DOHH2 (cell line): ENCODE measurements around the gene GRHPR.

Source experiments
- EZH2phosphoT487 ChIP-seq: fragments of 200-600 bp; sonication (generic); IDR thresholded peaks from 2 replicates; pipeline ENCODE4 v1.6.1; 2017; ENCODE audit warnings: borderline replicate concordance, mild to moderate bottlenecking, antibody characterized with exemption, low read length, moderate library complexity, mixed read lengths
- TF ChIP-seq, protein P1 (sequence below): fragments of 200-600 bp; sonication (generic); IDR thresholded peaks from one replicate; pipeline ENCODE4 v1.5.1; 2014; ENCODE audit warnings: antibody characterized with exemption, mild to moderate bottlenecking, low read depth, low read length; ENCODE audit not compliant: poor library complexity, severe bottlenecking

DNA sequence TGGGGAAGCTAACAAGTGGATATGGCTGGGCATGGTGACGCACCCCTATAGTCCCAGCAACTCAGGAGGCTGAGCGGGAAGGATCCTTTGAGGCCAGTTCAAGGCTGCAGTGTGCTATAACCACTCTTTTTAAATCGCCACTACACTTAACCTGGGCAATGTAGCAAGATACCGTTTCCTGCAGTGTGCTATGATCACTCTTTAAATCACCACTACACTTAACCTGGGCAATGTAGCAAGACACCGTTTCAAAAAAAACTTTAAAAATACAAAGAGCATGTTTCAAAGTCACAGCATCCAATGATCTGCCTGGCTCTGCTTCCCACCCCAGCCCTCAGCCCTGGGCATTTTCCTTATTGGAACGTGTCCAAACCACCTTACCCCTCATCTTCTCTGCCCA lies 14.5 kb downstream of the GRHPR start:
- TF ChIP-seq, protein P1, sequence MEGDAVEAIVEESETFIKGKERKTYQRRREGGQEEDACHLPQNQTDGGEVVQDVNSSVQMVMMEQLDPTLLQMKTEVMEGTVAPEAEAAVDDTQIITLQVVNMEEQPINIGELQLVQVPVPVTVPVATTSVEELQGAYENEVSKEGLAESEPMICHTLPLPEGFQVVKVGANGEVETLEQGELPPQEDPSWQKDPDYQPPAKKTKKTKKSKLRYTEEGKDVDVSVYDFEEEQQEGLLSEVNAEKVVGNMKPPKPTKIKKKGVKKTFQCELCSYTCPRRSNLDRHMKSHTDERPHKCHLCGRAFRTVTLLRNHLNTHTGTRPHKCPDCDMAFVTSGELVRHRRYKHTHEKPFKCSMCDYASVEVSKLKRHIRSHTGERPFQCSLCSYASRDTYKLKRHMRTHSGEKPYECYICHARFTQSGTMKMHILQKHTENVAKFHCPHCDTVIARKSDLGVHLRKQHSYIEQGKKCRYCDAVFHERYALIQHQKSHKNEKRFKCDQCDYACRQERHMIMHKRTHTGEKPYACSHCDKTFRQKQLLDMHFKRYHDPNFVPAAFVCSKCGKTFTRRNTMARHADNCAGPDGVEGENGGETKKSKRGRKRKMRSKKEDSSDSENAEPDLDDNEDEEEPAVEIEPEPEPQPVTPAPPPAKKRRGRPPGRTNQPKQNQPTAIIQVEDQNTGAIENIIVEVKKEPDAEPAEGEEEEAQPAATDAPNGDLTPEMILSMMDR: no peak
- no peak for TF ChIP-seq EZH2phosphoT487
